Measurements from ENCODE around the gene SPEF1.
"Not testable (repeated sequence)": the region's sequence is repeated elsewhere in the genome, so short reads cannot be mapped to it uniquely, and the experiment has no call there.

Gene SPEF1

GRCh38 chr20:3781153-3781910 is at the start of gene SPEF1:
TSS of gene SPEF1 (minus strand) at chr20:3781448. CDS start at chr20:3781287, 161 bp downstream.
- DNase-seq (ENCODE audit: low read depth), result peak; percentile 96

GRCh38 chr20:3829891-3830290 is 48.6 kb upstream of the SPEF1 start:
- not testable (repeated sequence) for DNase-seq (ENCODE audit: low read depth)

- no peak for DNase-seq (ENCODE audit: low read depth)
These were observed 47.5 kb upstream of the SPEF1 start for GRCh38 chr20:3828798-3829197.

- DNase-seq (ENCODE audit: low read depth), result no peak
These were observed 45.2 kb upstream of the SPEF1 start for GRCh38 chr20:3826420-3826819.

GRCh38 chr20:3825526-3825925 is 44.3 kb upstream of the SPEF1 start:
- DNase-seq (ENCODE audit: low read depth), result no peak

GRCh38 chr20:3823881-3824280 is 42.6 kb upstream of the SPEF1 start:
- no peak for DNase-seq (ENCODE audit: low read depth)

GRCh38 chr20:3821996-3822395 is 40.7 kb upstream of the SPEF1 start:
- DNase-seq (ENCODE audit: low read depth), result no peak

- no peak for DNase-seq (ENCODE audit: low read depth)
These were observed 39.9 kb upstream of the SPEF1 start for GRCh38 chr20:3820901-3821727.

GRCh38 chr20:3820048-3820900 is 39.0 kb upstream of the SPEF1 start, which contains the start of gene AP5S1:
TSS of gene AP5S1 (plus strand) at chr20:3820547. CDS start at chr20:3822118, 1,571 bp downstream.
- DNase-seq (ENCODE audit: low read depth), result peak; percentile 96

- DNase-seq (ENCODE audit: low read depth), result no peak
These were observed 38.3 kb upstream of the SPEF1 start for GRCh38 chr20:3819411-3820047.

- peak; percentile 90 for DNase-seq (ENCODE audit: low read depth)
These were observed 37.2 kb upstream of the SPEF1 start for GRCh38 chr20:3818155-3819151.

GRCh38 chr20:3815703-3816315 is 34.6 kb upstream of the SPEF1 start:
- no peak for DNase-seq (ENCODE audit: low read depth)

- no peak for DNase-seq (ENCODE audit: low read depth)
These were observed 33.8 kb upstream of the SPEF1 start for GRCh38 chr20:3814928-3815495.

GRCh38 chr20:3813848-3814581 is 32.8 kb upstream of the SPEF1 start:
- no peak for DNase-seq (ENCODE audit: low read depth)

- no peak for DNase-seq (ENCODE audit: low read depth)
These were observed 32.0 kb upstream of the SPEF1 start for GRCh38 chr20:3812975-3813847.

GRCh38 chr20:3812259-3812681 is 31.0 kb upstream of the SPEF1 start:
- DNase-seq (ENCODE audit: low read depth), result no peak

GRCh38 chr20:3811467-3812258 is 30.4 kb upstream of the SPEF1 start:
- peak; percentile 98 for DNase-seq (ENCODE audit: low read depth)
